HepG2 (cell line): ENCODE data around the gene CASKIN2. TPM values are rescaled to one million over a fixed set of nuclear protein-coding genes. Genes with fewer than 3 reads are reported as not detected.

ENCODE experiments used
- ADNP ChIP-seq: sonication (generic); formaldehyde crosslinking; IDR thresholded peaks from 2 replicates; pipeline ENCODE4 v1.4.0; 2020; ENCODE audit warnings: missing genetic modification reagents
- BRCA1 ChIP-seq: sonication (generic); formaldehyde crosslinking; IDR thresholded peaks from 2 replicates; pipeline ENCODE4 v1.4.0; 2020; ENCODE audit warnings: missing genetic modification reagents
- BRD4 ChIP-seq: sonication (generic); formaldehyde crosslinking; IDR thresholded peaks from 2 replicates; pipeline ENCODE4 v1.4.0; 2020; ENCODE audit warnings: missing genetic modification reagents
- HNF1B ChIP-seq: sonication (generic); formaldehyde crosslinking; IDR thresholded peaks from 2 replicates; pipeline ENCODE4 v1.5.1; 2020; ENCODE audit warnings: mild to moderate bottlenecking, moderate library complexity, missing genetic modification reagents
- REST ChIP-seq, 2 experiments: IDR thresholded peaks; 2 replicates each; pipeline ENCODE4 v1.6.1; 2011 to 2012; ENCODE audit warnings: low read length in 2 of 2, borderline replicate concordance in 1 of 2, low read depth in 1 of 2, mild to moderate bottlenecking in 1 of 2, moderate library complexity in 1 of 2
- STAT6 ChIP-seq: sonication (generic); formaldehyde crosslinking; IDR thresholded peaks from 2 replicates; pipeline ENCODE4 v1.4.0; 2020; ENCODE audit warnings: missing genetic modification reagents, mild to moderate bottlenecking, borderline replicate concordance
- TERF1 ChIP-seq: sonication (generic); formaldehyde crosslinking; IDR thresholded peaks from 2 replicates; pipeline ENCODE4 v1.8.0; 2022; ENCODE audit warnings: mild to moderate bottlenecking, missing genetic modification reagents, moderate library complexity
- ZBTB8A ChIP-seq: sonication (generic); formaldehyde crosslinking; IDR thresholded peaks from 2 replicates; pipeline ENCODE4 v1.4.0; 2020; ENCODE audit warnings: mild to moderate bottlenecking, low read depth, missing genetic modification reagents, borderline replicate concordance
- ZNF230 ChIP-seq: sonication (generic); formaldehyde crosslinking; IDR thresholded peaks from 2 replicates; pipeline ENCODE4 v1.4.0; 2020; ENCODE audit warnings: mild to moderate bottlenecking, missing genetic modification reagents
- ZNF790 ChIP-seq: sonication (generic); formaldehyde crosslinking; IDR thresholded peaks from 2 replicates; pipeline ENCODE4 v1.8.0; 2022; ENCODE audit warnings: missing genetic modification reagents, mild to moderate bottlenecking, borderline replicate concordance
- polyA plus RNA-seq, 8 experiments: library from polyadenylated mRNA; depleted of rRNA in 3 of 8; stranded (reverse) in 7 of 8; unstranded in 1 of 8; fragments of >200 nt; fragmentation: Illumina TruSeq in 4 of 8; extraction: Trizol in 4 of 8; gene quantifications; 2 replicates each; pipeline versions ENCODE4 v1.2.1 to v1.2.3, GENCODE V29; 2011 to 2016; ENCODE audit warnings: low read depth in 4 of 8, missing spikeins in 1 of 8, mixed read lengths in 1 of 8; ENCODE audit not compliant: insufficient read depth in 1 of 8
- total RNA-seq, 5 experiments: library from RNA; depleted of rRNA; stranded (reverse); fragments of >200 nt; fragmentation: Illumina TruSeq; extraction: Trizol; gene quantifications; 2 replicates each; pipeline ENCODE4 v1.2.3, GENCODE V29; 2016; ENCODE audit warnings: low read depth in 1 of 5

Gene CASKIN2
- total and polyA plus RNA-seq, 2 of the 13 experiments (the other 11 are each of a cell fraction or from before 2014, with no cell fraction given), result 5.2 to 7.8 TPM

GRCh38 chr17:75516255-75516618 lies 900 bp upstream of the CASKIN2 start, which contains the start of gene TSEN54 (continued):
- TF ChIP-seq HNF1B, result peak; percentile 66
- TF ChIP-seq REST (IDR thresholded peaks at IDR 0.05; ENCODE audit: borderline replicate concordance in 1 of 2, low read depth in 1 of 2, low read length in 2 of 2), result no peak
- TF ChIP-seq BRD4 (CRISPR knock-in tag), result no peak
- no peak for TF ChIP-seq ADNP (CRISPR knock-in tag)
- TF ChIP-seq ZNF790 (CRISPR knock-in tag), result peak; percentile 94; the same call in 1 of the 2 replicates
- TF ChIP-seq STAT6 (CRISPR knock-in tag), result no peak
- TF ChIP-seq BRCA1 (CRISPR knock-in tag), result no peak
- no peak for TF ChIP-seq ZNF230
- no peak for TF ChIP-seq ZBTB8A
- no peak for TF ChIP-seq TERF1 (CRISPR knock-in tag)
